Activated T-helper 9 cell treated with anti-CD3 and anti-CD28 coated beads, Interleukin-2, amount 50 U/mL, for 16 hours (primary cell): Measurements from ENCODE around the gene CXADR.

Experiments used
- DNase-seq: peaks from one replicate; pipeline ENCODE4 v3.0.0-alpha.2; 2020; ENCODE audit warnings: low read depth

Gene CXADR

DNA sequence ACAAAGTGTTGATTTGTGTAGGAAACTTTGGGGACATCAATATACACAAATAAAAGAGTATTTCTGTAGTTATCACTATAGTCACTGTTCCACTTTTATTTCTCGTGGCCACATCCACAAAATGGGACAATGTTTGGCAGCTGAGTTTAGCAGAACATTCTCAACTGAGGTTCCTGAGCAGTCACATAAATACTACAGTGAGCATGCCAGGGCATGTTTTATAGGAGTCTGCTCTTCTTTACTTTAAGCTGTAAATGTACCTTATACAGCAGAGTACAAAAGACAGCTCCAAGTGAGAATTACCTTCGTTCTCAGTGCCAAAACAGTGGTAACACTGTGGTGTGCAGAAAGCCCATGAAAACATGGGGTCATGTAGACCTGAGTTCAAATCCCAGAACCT lies 94.8 kb downstream of the CXADR start:
- DNase-seq = no peak

DNA sequence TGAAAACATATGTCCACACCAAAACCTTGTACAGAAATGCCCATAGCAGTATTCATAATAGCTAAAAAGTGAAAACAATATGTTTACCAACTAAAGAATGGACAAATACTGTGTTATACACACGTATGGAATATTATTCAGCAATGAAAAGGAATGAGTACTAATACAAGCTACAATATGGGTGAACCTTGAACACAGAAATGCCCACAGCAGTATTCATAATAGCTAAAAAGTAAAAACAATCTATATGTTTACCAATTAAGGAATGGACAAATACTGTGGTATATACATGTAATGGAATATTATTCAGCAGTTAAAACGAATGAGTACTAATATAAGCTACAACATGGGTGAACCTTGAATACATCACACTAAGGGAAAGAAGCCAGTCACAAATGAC lies 96.8 kb downstream of the CXADR start:
- no peak for DNase-seq

DNA sequence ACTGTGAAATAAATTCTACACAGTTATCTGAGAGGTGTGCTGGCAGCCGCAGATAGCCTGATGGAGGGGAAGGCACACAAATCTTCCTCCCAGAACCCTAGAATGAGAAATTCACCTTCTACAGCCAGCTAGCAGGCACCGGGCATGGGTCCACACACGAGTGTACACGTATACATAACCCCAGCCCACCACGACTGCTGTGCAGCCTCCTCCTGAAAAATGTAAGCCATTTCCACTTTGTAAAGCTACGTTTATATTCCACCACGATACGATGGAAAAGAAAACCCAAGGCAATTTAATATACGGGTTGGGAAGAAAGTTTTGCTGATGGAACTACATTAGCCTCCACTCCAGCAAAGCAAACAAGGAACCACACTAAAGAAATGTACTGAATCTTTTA lies 98.1 kb downstream of the CXADR start:
- no peak for DNase-seq

- peak; percentile 71 for DNase-seq
Measured at GRCh38 chr21:17611414-17612022, 98.7 kb downstream of the CXADR start.

- DNase-seq = no peak
Measured at GRCh38 chr21:17612023-17612564, 99.3 kb downstream of the CXADR start.

- DNase-seq = peak; percentile 76
Measured at GRCh38 chr21:17612565-17613241, 99.9 kb downstream of the CXADR start, which contains the start of gene BTG3. Gene BTG3 (minus strand): TSS chr21:17612901. CDS start chr21:17609144, 3,757 bp downstream.

DNA sequence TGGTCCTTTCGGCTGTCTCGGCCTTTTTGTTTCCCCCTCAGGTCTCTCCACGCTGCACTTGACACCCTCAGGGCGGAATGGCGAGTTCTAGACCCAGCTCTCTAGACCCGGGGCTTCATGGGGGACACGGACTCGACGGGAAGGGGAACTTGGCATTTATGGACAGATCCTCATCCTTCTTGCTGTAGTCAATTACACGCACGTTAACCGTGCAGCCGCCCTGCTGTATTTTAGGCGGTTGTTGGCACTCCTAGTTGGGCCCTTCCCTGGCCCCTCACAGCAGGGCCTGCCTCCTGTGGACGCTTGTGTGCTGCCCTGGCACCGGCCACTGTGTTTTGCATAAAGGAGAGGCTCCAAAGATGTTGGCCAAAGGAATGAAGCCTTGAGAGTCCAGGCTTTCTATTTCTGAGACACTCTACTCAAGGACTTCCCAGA lies 100.4 kb downstream of the CXADR start:
- DNase-seq = peak; percentile 2

- no peak for DNase-seq
Measured at GRCh38 chr21:17616831-17617230, 104.0 kb downstream of the CXADR start.

- no peak for DNase-seq
Measured at GRCh38 chr21:17622018-17622417, 109.2 kb downstream of the CXADR start.

GRCh38 chr21:17631195-17631594 lies 118.4 kb downstream of the CXADR start:
- DNase-seq = no peak

DNA sequence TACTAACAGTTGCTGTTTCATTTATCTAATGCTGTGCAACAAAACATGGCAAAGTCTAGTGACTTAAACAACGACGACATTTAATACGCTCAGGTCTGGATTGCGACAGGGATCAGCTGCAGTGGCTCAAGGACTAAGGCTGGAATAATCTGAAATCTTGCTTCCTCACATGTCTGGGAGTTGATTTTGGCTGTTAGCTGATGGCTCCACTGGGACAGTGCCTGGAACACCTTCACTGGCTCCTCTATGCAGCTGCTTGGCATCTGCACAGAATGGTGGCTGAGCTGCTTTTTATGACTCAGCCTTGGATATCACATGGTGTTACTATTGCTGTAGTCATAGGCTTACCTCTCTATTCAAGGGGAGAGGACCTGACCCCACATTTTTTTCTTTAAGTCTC lies 123.9 kb downstream of the CXADR start:
- DNase-seq = no peak

DNA sequence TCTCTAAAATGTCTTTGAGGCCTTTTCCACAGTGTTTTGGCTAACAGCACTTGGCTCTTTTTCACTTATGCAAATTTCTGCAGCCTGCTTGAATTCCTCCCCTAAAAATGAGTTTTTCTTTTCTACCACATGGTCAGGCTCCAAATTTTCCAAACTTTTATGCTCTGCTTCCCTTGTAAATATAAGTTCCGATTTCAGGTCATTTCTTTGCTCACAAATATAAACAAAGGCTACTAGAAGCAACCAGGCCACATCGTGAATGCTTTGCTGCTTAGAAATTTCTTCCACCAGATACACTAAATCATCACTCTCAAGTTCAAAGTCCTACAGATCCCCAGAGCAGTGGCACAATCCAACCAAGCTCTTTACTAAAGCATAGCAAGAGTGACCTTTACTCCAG lies 128.0 kb downstream of the CXADR start:
- DNase-seq = no peak
